CMK (cell line): Measurements from ENCODE around the gene ALDH9A1.
A peak's percentile ranks its signal among the peaks of the same experiment; 100 is the strongest.
"Not testable (repeated sequence)": the region's sequence is repeated elsewhere in the genome, so short reads cannot be mapped to it uniquely, and the experiment has no call there.

Experiments
- DNase-seq: peaks from one replicate; pipeline ENCODE4 v3.0.0-alpha.2; 2010; ENCODE audit warnings: low read depth

ALDH9A1 gene

GRCh38 chr1:165645654-165646366, 52.6 kb downstream of the ALDH9A1 start:
- DNase-seq: peak; percentile 97

GRCh38 chr1:165644064-165644735, 54.2 kb downstream of the ALDH9A1 start:
- no peak for DNase-seq

GRCh38 chr1:165641231-165641987, 57.0 kb downstream of the ALDH9A1 start:
- DNase-seq: no peak

- no peak for DNase-seq
Measured at GRCh38 chr1:165639821-165640623, 58.3 kb downstream of the ALDH9A1 start.

- not testable (repeated sequence) for DNase-seq
Measured at GRCh38 chr1:165638211-165638610, 60.2 kb downstream of the ALDH9A1 start.

- DNase-seq: no peak
Measured at GRCh38 chr1:165637427-165637826, 60.9 kb downstream of the ALDH9A1 start.

GRCh38 chr1:165635823-165636222, 62.5 kb downstream of the ALDH9A1 start:
- no peak for DNase-seq

- no peak for DNase-seq
Measured at GRCh38 chr1:165635329-165635728, 63.0 kb downstream of the ALDH9A1 start.

- DNase-seq: no peak
Measured at GRCh38 chr1:165634154-165634921, 64.0 kb downstream of the ALDH9A1 start.

- DNase-seq: no peak
Measured at GRCh38 chr1:165633614-165634013, 64.7 kb downstream of the ALDH9A1 start.

- DNase-seq: no peak
Measured at GRCh38 chr1:165632491-165632890, 65.9 kb downstream of the ALDH9A1 start.

GRCh38 chr1:165632152-165632469, 66.3 kb downstream of the ALDH9A1 start:
- DNase-seq: no peak

GRCh38 chr1:165631342-165632151, 66.8 kb downstream of the ALDH9A1 start:
- DNase-seq: peak; percentile 18

GRCh38 chr1:165630629-165631341, 67.6 kb downstream of the ALDH9A1 start, which contains the start of gene MGST3:
Gene MGST3, plus strand, starts transcription at chr1:165631234. Its CDS starts 18,614 bp downstream, at chr1:165649848.
- DNase-seq: peak; percentile 79

GRCh38 chr1:165629848-165630628, 68.3 kb downstream of the ALDH9A1 start:
- no peak for DNase-seq

GRCh38 chr1:165629151-165629550, 69.2 kb downstream of the ALDH9A1 start:
- no peak for DNase-seq

- no peak for DNase-seq
Measured at GRCh38 chr1:165628147-165628822, 70.1 kb downstream of the ALDH9A1 start.

- no peak for DNase-seq
Measured at GRCh38 chr1:165624441-165624840, 73.9 kb downstream of the ALDH9A1 start.
